Gastrocnemius medialis (tissue), 4 donors: ENCODE measurements around the gene TNFRSF13B. TPM values are rescaled to one million over a fixed set of nuclear protein-coding genes. Genes with fewer than 3 reads are reported as not detected.
"Not testable (repeated sequence)": the region's sequence is repeated elsewhere in the genome, so short reads cannot be mapped to it uniquely, and the experiment has no call there.

Experiments used
- ATAC-seq, 2 donors: fragments of 150-250 bp; one replicate each; pipeline ENCODE4 v1.9.1; 2016
- DNase-seq, 2 donors: peaks; one replicate each; pipeline ENCODE4 v3.0.0-alpha.2; 2019
- H3K27ac ChIP-seq, 4 donors: fragments of 200-600 bp; sonication (generic); 1 replicate in 1 of 4; 2 replicates in 3 of 4; pipeline ENCODE4 v1.5.1; 2016 to 2018; ENCODE audit warnings: mild to moderate bottlenecking in 2 of 4, moderate library complexity in 1 of 4
- H3K27me3 ChIP-seq, 3 donors: fragments of 200-600 bp; sonication (generic) in 2 of 3; 1 replicate in 1 of 3; 2 replicates in 2 of 3; pipeline versions ENCODE4 v1.5.1 to v1.6.0; 2016 to 2019; ENCODE audit warnings: mild to moderate bottlenecking in 1 of 3, moderate library complexity in 1 of 3
- H3K36me3 ChIP-seq, 2 donors: fragments of 200-600 bp; sonication (generic) in 1 of 2; one replicate each; pipeline ENCODE4 v1.5.1; 2017 to 2018
- H3K4me1 ChIP-seq, 2 donors: fragments of 200-600 bp; sonication (generic) in 1 of 2; one replicate each; pipeline ENCODE4 v1.5.1; 2016 to 2017; ENCODE audit warnings: mild to moderate bottlenecking in 2 of 2
- H3K4me3 ChIP-seq, 4 donors: fragments of 200-600 bp; sonication (generic) in 3 of 4; 1 replicate in 1 of 4; 2 replicates in 3 of 4; pipeline ENCODE4 v1.5.1; 2016 to 2019; ENCODE audit warnings: mild to moderate bottlenecking in 2 of 4
- H3K9me3 ChIP-seq, 3 donors: fragments of 200-600 bp; sonication (generic) in 2 of 3; 1 replicate in 1 of 3; 2 replicates in 2 of 3; pipeline ENCODE4 v1.5.1; 2016 to 2019
- CTCF ChIP-seq, 5 experiments: fragments of 450-650 bp in 3 of 5; fragments of 200-600 bp in 2 of 5; sonication (generic) in 2 of 5; IDR thresholded peaks in 4 of 5; conservative IDR thresholded peaks in 1 of 5; 1 replicate in 4 of 5; 2 replicates in 1 of 5; pipeline ENCODE4 v1.5.1; 2016 to 2019; ENCODE audit warnings: antibody characterized with exemption in 5 of 5, mild to moderate bottlenecking in 3 of 5, moderate library complexity in 3 of 5
- POLR2A ChIP-seq, 2 donors: fragments of 450-650 bp; IDR thresholded peaks; one replicate each; pipeline ENCODE4 v1.6.1; 2017; ENCODE audit warnings: antibody characterized with exemption in 2 of 2, mild to moderate bottlenecking in 2 of 2, moderate library complexity in 2 of 2
- in situ Hi-C, 4 donors: fragments of 200-750 bp; cut with MboI; loops; one replicate each; pipeline versions ENCODE4 v1.15.0 to v1.8.0; 2017; ENCODE audit warnings: low sequenced_read_pairs in 4 of 4
- intact Hi-C: fragments of 100-400 bp; cut with DNase I; formaldehyde crosslinking; loops from one replicate; pipeline ENCODE4 v1.15.1; 2023; ENCODE audit warnings: low total_unique reads
- total RNA-seq, 4 donors: library from RNA; depleted of rRNA; stranded (reverse); fragments of >200 nt; gene quantifications; one replicate each; pipeline versions ENCODE4 v1.1.0 to v1.2.3, GENCODE V29; 2016

Gene TNFRSF13B
- total RNA-seq, 4 donors from 2014 or later = not detected

GRCh38 chr17:16986391-16986790 lies 14.5 kb upstream of the TNFRSF13B start:
- in situ Hi-C loops = loop anchor here in 2 of 4 donors (25.0 kb wide), 2 partner anchors 399 to 651 kb away; no protein-coding TSS in a partner anchor

GRCh38 chr17:16981928-16982327 lies 10.0 kb upstream of the TNFRSF13B start:
- ATAC-seq (no peak), DNase-seq (no peak)

More at GRCh38 chr17:16986391-16986790, 14.5 kb upstream of the TNFRSF13B start:
- no peaks in the 10 kb centered on the region for H3K9me3 ChIP-seq
- H3K4me1 ChIP-seq = no peaks in the 10 kb centered on the region
- H3K27me3 ChIP-seq = no peaks in the 10 kb centered on the region
- no peak for TF ChIP-seq CTCF (IDR thresholded peaks at IDR 0.05 in 4 of 5, conservative IDR thresholded peaks at IDR 0.05 in 1 of 5)
- TF ChIP-seq POLR2A (IDR thresholded peaks at IDR 0.05) = no peak
- ATAC-seq (no peak), DNase-seq (no peak)
- no peak overlapping the region for H3K4me3 ChIP-seq
- H3K27ac ChIP-seq = no peak overlapping the region
- intact Hi-C loops = no loop called here
- H3K36me3 ChIP-seq = no peaks in the 10 kb centered on the region

GRCh38 chr17:16980813-16981731 lies 9.2 kb upstream of the TNFRSF13B start:
- Histone ChIP-seq H3K9me3 (no peaks in the 10 kb centered on the region), H3K27me3 (no peaks in the 10 kb centered on the region), H3K27ac (no peak overlapping the region), H3K4me1 (no peaks in the 10 kb centered on the region), H3K4me3 (no peak overlapping the region), H3K36me3 (no peaks in the 10 kb centered on the region)
- in situ Hi-C loops = loop anchor here in 2 of 4 donors (25.0 kb wide), 2 partner anchors 394 to 656 kb away; no protein-coding TSS in a partner anchor
- TF ChIP-seq POLR2A (IDR thresholded peaks at IDR 0.05) (no peak), CTCF (IDR thresholded peaks at IDR 0.05 in 4 of 5, conservative IDR thresholded peaks at IDR 0.05 in 1 of 5) (no peak)
- ATAC-seq (no peak), DNase-seq (no peak)
- intact Hi-C loops = no loop called here

More at GRCh38 chr17:16981928-16982327, 10.0 kb upstream of the TNFRSF13B start:
- Histone ChIP-seq H3K36me3 (no peaks in the 10 kb centered on the region), H3K9me3 (no peaks in the 10 kb centered on the region), H3K27ac (no peak overlapping the region), H3K27me3 (no peaks in the 10 kb centered on the region), H3K4me3 (no peak overlapping the region), H3K4me1 (no peaks in the 10 kb centered on the region)
- in situ Hi-C loops = loop anchor here in 2 of 4 donors (25.0 kb wide), 2 partner anchors 395 to 655 kb away; no protein-coding TSS in a partner anchor
- intact Hi-C loops = no loop called here
- TF ChIP-seq POLR2A (IDR thresholded peaks at IDR 0.05) (no peak), CTCF (IDR thresholded peaks at IDR 0.05 in 4 of 5, conservative IDR thresholded peaks at IDR 0.05 in 1 of 5) (no peak)

GRCh38 chr17:16980061-16980460 lies 8.1 kb upstream of the TNFRSF13B start:
- ATAC-seq (no peak), DNase-seq (no peak)
- intact Hi-C loops (no loop called here), in situ Hi-C loops (loop anchor here in 2 of 4 donors (25.0 kb wide), 2 partner anchors 393 to 657 kb away; no protein-coding TSS in a partner anchor)
- no peaks in the 10 kb centered on the region for H3K4me1 ChIP-seq
- H3K27ac ChIP-seq = no peak overlapping the region
- H3K36me3 ChIP-seq = no peaks in the 10 kb centered on the region
- TF ChIP-seq POLR2A (IDR thresholded peaks at IDR 0.05) = no peak
- no peak for TF ChIP-seq CTCF (IDR thresholded peaks at IDR 0.05 in 4 of 5, conservative IDR thresholded peaks at IDR 0.05 in 1 of 5)
- H3K4me3 ChIP-seq = no peak overlapping the region
- H3K27me3 ChIP-seq = no peaks in the 10 kb centered on the region
- no peaks in the 10 kb centered on the region for H3K9me3 ChIP-seq

- ATAC-seq, H3K9me3 ChIP-seq, H3K4me1 ChIP-seq, H3K27ac ChIP-seq, H3K4me3 ChIP-seq, intact Hi-C loops, H3K36me3 ChIP-seq, DNase-seq, H3K27me3 ChIP-seq: not testable (repeated sequence)
- in situ Hi-C loops = loop anchor here in 2 of 4 donors (10.0 to 25.0 kb wide), 3 partner anchors 65 to 658 kb away; no protein-coding TSS in a partner anchor
Measured at GRCh38 chr17:16979237-16979823, 7.4 kb upstream of the TNFRSF13B start.
